Liver (tissue), 9 donors: ENCODE data around the gene SYDE2. TPM values are rescaled to one million over a fixed set of nuclear protein-coding genes. Genes with fewer than 3 reads are reported as not detected.
"Not testable (repeated sequence)": the region's sequence is repeated elsewhere in the genome, so short reads cannot be mapped to it uniquely, and the experiment has no call there.

Experiments
- DNase-seq: peaks from one replicate; pipeline ENCODE4 v3.0.0-alpha.2; 2017; ENCODE audit warnings: low spot score
- H3K27ac ChIP-seq, 2 donors: one replicate each; pipeline ENCODE4 v1.7.0; 2013; ENCODE audit warnings: inconsistent platforms in 2 of 2, low read length in 2 of 2, control low read depth in 1 of 2, low read depth in 1 of 2, mild to moderate bottlenecking in 1 of 2
- H3K27me3 ChIP-seq, 4 donors: one replicate each; pipeline versions ENCODE4 v1.6.1 to v1.7.0; 2013; ENCODE audit warnings: low read length in 3 of 4, inconsistent platforms in 1 of 4, mild to moderate bottlenecking in 1 of 4, moderate library complexity in 1 of 4; ENCODE audit not compliant: control insufficient read depth in 4 of 4, insufficient read depth in 4 of 4
- H3K36me3 ChIP-seq, 4 donors: one replicate each; pipeline versions ENCODE4 v1.6.1 to v1.7.0; 2013; ENCODE audit warnings: low read length in 3 of 4, mild to moderate bottlenecking in 3 of 4, low read depth in 1 of 4, moderate library complexity in 1 of 4; ENCODE audit not compliant: control insufficient read depth in 4 of 4, insufficient read depth in 3 of 4
- H3K4me1 ChIP-seq, 4 donors: one replicate each; pipeline versions ENCODE4 v1.6.1 to v1.7.0; 2013; ENCODE audit warnings: low read length in 3 of 4, mild to moderate bottlenecking in 3 of 4, moderate library complexity in 1 of 4; ENCODE audit not compliant: control insufficient read depth in 4 of 4, insufficient read depth in 4 of 4
- H3K4me3 ChIP-seq, 3 donors: one replicate each; pipeline versions ENCODE4 v1.6.1 to v1.7.0; 2013; ENCODE audit warnings: low read length in 3 of 3, control low read depth in 1 of 3, low read depth in 1 of 3, mild to moderate bottlenecking in 1 of 3
- H3K9ac ChIP-seq, 2 donors: one replicate each; pipeline ENCODE4 v1.7.0; 2013; ENCODE audit warnings: low read length in 2 of 2, mild to moderate bottlenecking in 2 of 2, moderate library complexity in 2 of 2, control low read depth in 1 of 2, low read depth in 1 of 2
- H3K9me3 ChIP-seq, 4 donors: one replicate each; pipeline versions ENCODE4 v1.6.1 to v1.7.0; 2013; ENCODE audit warnings: low read length in 3 of 4; ENCODE audit not compliant: control insufficient read depth in 4 of 4
- EGR1 ChIP-seq, 2 donors: IDR thresholded peaks; 2 replicates each; pipeline ENCODE4 v1.6.1; 2016 to 2018; ENCODE audit warnings: antibody characterized with exemption in 2 of 2, low read depth in 2 of 2
- FOXA1 ChIP-seq: IDR thresholded peaks from 2 replicates; pipeline ENCODE4 v1.6.1; 2016; ENCODE audit warnings: antibody characterized with exemption
- GABPA ChIP-seq, 2 donors: IDR thresholded peaks in 1 of 2; conservative IDR thresholded peaks in 1 of 2; 2 replicates each; pipeline ENCODE4 v1.6.1; 2016; ENCODE audit warnings: antibody characterized with exemption in 2 of 2, mild to moderate bottlenecking in 1 of 2, moderate library complexity in 1 of 2
- HNF4A ChIP-seq, 2 donors: conservative IDR thresholded peaks; 2 replicates each; pipeline ENCODE4 v1.6.1; 2016; ENCODE audit warnings: antibody characterized with exemption in 2 of 2, mild to moderate bottlenecking in 2 of 2
- JUND ChIP-seq, 2 donors: IDR thresholded peaks; 2 replicates each; pipeline ENCODE4 v1.6.1; 2016; ENCODE audit warnings: antibody characterized with exemption in 2 of 2
- RXRA ChIP-seq, 2 donors: IDR thresholded peaks; 2 replicates each; pipeline ENCODE4 v1.6.1; 2017 to 2018; ENCODE audit warnings: antibody characterized with exemption in 2 of 2, mild to moderate bottlenecking in 1 of 2
- SP1 ChIP-seq: IDR thresholded peaks from 2 replicates; pipeline ENCODE4 v1.6.1; 2018; ENCODE audit warnings: antibody characterized with exemption, mild to moderate bottlenecking
- WGBS: extraction: QIAGEN DNeasy Blood & Tissue Kit; methylation state at CpG from one replicate; pipeline ENCODE4 v1.1.7; 2013; 5-methylcytosine and 5-hydroxymethylcytosine counted together
- polyA plus RNA-seq, 2 donors: library from polyadenylated mRNA; stranded (reverse) in 1 of 2; unstranded in 1 of 2; fragments of 200-250 nt in 1 of 2; fragments of >200 nt in 1 of 2; fragmentation: Nextera tagmentation in 1 of 2; extraction: Ambion mirVana in 1 of 2; gene quantifications; one replicate each; pipeline versions ENCODE4 v1.2.1 to v1.2.3, GENCODE V29; 2013 to 2015
- total RNA-seq, 2 donors: library from RNA; depleted of rRNA; stranded (reverse); fragments of >200 nt; gene quantifications; one replicate each; pipeline ENCODE4 v1.2.3, GENCODE V29; 2014
- TF ChIP-seq, protein P1 (sequence below): IDR thresholded peaks from 2 replicates; pipeline ENCODE4 v1.6.1; 2016; ENCODE audit warnings: antibody characterized with exemption, mild to moderate bottlenecking
- donor health status: healthy.
- donor health status: healthy.
- donor health status: healthy.
- donor health status: healthy.
- donor health status: healthy.

SYDE2 gene, protein sequence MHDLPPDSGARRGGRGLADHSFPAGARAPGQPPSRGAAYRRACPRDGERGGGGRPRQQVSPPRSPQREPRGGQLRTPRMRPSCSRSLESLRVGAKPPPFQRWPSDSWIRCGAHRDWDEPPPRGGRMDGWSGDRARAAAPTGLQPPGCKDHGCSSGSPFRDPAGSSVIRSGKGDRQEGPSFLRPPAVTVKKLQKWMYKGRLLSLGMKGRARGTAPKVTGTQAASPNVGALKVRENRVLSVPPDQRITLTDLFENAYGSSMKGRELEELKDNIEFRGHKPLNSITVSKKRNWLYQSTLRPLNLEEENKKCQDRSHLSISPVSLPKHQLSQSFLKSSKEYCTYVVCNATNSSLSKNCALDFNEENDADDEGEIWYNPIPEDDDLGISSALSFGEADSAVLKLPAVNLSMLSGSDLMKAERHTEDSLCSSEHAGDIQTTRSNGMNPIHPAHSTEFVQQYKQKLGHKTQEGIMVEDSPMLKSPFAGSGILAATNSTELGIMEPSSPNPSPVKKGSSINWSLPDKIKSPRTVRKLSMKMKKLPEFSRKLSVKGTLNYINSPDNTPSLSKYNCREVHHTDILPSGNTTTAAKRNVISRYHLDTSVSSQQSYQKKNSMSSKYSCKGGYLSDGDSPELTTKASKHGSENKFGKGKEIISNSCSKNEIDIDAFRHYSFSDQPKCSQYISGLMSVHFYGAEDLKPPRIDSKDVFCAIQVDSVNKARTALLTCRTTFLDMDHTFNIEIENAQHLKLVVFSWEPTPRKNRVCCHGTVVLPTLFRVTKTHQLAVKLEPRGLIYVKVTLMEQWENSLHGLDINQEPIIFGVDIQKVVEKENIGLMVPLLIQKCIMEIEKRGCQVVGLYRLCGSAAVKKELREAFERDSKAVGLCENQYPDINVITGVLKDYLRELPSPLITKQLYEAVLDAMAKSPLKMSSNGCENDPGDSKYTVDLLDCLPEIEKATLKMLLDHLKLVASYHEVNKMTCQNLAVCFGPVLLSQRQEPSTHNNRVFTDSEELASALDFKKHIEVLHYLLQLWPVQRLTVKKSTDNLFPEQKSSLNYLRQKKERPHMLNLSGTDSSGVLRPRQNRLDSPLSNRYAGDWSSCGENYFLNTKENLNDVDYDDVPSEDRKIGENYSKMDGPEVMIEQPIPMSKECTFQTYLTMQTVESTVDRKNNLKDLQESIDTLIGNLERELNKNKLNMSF
- total RNA-seq: 10 to 100 TPM in 1 of 2 donors, 1 to 10 TPM in 1; 4.8 to 11.5 TPM
- polyA plus RNA-seq: 1 to 10 TPM; 1.3 to 2.5 TPM

DNA sequence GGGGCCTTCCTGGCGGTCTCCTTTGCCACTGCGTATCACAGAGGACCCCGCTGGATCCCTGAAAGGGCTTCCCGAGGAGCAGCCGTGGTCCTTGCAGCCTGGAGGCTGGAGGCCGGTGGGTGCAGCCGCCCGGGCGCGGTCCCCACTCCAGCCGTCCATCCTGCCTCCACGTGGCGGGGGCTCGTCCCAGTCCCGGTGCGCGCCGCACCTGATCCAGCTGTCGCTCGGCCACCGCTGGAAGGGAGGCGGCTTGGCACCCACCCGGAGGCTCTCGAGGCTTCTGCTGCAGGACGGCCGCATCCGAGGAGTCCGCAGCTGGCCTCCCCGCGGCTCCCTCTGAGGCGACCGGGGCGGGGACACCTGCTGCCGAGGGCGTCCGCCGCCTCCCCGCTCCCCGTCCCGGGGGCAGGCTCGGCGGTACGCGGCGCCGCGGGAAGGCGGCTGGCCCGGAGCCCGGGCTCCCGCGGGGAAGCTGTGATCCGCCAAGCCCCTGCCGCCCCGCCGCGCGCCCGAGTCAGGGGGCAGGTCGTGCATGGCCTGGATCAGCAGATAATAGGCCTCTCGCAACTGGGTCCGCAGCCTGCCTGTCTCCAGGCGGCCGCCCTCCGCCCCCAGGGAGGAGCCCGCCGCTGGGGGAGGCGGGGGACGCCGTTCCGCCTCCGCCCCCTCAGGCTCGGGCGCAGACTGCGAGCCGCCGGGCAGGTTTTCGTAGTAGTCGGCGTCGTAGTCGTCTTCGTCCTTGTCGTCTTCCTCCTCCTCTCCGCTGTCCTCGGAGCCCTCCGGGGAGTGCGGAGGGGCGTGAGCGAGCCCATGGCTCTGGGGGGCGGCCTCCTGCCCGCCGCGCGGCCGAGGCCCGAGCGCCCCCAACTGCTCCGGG is at the start of gene SYDE2:
TSS of gene SYDE2 (minus strand) at position 554 of the 877 bp plus-strand sequence. CDS start at position 534, 20 bp downstream.
- peak; percentile 77 for DNase-seq
- Histone ChIP-seq H3K9ac (peak within 1 kb of the TSS; percentile 10 to 72), H3K27ac (peak within 1 kb of the TSS; percentile 90 to 93), H3K36me3 (no peaks in the 10 kb centered on the region), H3K9me3 (no peaks in the 10 kb centered on the region), H3K4me3 (peak within 1 kb of the TSS; percentile 61 to 94 (median 91)), H3K27me3 (no peaks in the 10 kb centered on the region), H3K4me1 (peaks cover 0 to 28% (median 6%) of the 10 kb centered on the region in 4 donors)
- under 1% methylated on average over 99 of the region's 99 CpGs for WGBS
- TF ChIP-seq FOXA1 (peak; percentile 19), JUND (IDR thresholded peaks at IDR 0.05) (no peak), HNF4A (conservative IDR thresholded peaks at IDR 0.05) (peak in 1 of 2 donors; percentile 14), RXRA (IDR thresholded peaks at IDR 0.05) (no peak), GABPA (IDR thresholded peaks at IDR 0.05 in 1 of 2, conservative IDR thresholded peaks at IDR 0.05 in 1 of 2) (no peak), SP1 (peak; percentile 37), EGR1 (IDR thresholded peaks at IDR 0.05; ENCODE audit: low read depth in 2 of 2) (peak; percentile 55 to 66)
- TF ChIP-seq, protein P1, sequence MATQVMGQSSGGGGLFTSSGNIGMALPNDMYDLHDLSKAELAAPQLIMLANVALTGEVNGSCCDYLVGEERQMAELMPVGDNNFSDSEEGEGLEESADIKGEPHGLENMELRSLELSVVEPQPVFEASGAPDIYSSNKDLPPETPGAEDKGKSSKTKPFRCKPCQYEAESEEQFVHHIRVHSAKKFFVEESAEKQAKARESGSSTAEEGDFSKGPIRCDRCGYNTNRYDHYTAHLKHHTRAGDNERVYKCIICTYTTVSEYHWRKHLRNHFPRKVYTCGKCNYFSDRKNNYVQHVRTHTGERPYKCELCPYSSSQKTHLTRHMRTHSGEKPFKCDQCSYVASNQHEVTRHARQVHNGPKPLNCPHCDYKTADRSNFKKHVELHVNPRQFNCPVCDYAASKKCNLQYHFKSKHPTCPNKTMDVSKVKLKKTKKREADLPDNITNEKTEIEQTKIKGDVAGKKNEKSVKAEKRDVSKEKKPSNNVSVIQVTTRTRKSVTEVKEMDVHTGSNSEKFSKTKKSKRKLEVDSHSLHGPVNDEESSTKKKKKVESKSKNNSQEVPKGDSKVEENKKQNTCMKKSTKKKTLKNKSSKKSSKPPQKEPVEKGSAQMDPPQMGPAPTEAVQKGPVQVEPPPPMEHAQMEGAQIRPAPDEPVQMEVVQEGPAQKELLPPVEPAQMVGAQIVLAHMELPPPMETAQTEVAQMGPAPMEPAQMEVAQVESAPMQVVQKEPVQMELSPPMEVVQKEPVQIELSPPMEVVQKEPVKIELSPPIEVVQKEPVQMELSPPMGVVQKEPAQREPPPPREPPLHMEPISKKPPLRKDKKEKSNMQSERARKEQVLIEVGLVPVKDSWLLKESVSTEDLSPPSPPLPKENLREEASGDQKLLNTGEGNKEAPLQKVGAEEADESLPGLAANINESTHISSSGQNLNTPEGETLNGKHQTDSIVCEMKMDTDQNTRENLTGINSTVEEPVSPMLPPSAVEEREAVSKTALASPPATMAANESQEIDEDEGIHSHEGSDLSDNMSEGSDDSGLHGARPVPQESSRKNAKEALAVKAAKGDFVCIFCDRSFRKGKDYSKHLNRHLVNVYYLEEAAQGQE: peak; percentile 41

DNA sequence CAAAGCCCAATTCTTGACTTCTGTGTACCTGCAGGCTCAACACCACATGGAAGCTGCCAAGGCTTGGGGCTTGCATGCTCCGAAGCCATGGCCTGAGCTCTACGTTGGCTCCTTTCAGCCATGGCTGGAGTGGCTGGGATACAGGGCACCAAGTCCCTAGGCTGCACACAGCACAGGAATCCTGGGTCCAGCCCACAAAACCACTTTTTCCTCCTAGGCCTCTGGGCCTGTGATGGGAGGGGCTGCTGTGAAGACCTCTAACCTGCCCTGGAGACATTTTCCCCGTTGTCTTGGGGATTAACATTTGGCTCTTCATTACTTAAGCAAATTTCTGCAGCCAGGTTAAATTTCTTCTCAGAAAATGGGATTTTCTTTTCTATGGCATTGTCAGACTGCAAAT is 48.2 kb upstream of the SYDE2 start:
- peaks cover 1 to 12% (median 6%) of the 10 kb centered on the region in 4 donors for H3K36me3 ChIP-seq
- not testable (repeated sequence) for H3K4me3 ChIP-seq, H3K4me1 ChIP-seq, H3K27ac ChIP-seq, H3K9me3 ChIP-seq, H3K27me3 ChIP-seq, DNase-seq, H3K9ac ChIP-seq
- WGBS: 95% methylated on average over 3 of the region's 3 CpGs
